RKO (cell line): ENCODE results near the gene RAD9A.

ENCODE experiments used
- DNase-seq: peaks from one replicate; pipeline ENCODE4 v3.0.0-alpha.2; 2016; ENCODE audit warnings: low spot score

RAD9A gene

GRCh38 chr11:67391304-67392182, at the start of gene RAD9A:
RAD9A (plus strand) TSS chr11:67391986; CDS start chr11:67392045, 59 bp downstream.
- DNase-seq = peak; percentile 95

- no peak for DNase-seq
These were observed 47.5 kb upstream of the RAD9A start for GRCh38 chr11:67344264-67344663.

- DNase-seq = no peak
These were observed 46.4 kb upstream of the RAD9A start for GRCh38 chr11:67345247-67345919.

DNA sequence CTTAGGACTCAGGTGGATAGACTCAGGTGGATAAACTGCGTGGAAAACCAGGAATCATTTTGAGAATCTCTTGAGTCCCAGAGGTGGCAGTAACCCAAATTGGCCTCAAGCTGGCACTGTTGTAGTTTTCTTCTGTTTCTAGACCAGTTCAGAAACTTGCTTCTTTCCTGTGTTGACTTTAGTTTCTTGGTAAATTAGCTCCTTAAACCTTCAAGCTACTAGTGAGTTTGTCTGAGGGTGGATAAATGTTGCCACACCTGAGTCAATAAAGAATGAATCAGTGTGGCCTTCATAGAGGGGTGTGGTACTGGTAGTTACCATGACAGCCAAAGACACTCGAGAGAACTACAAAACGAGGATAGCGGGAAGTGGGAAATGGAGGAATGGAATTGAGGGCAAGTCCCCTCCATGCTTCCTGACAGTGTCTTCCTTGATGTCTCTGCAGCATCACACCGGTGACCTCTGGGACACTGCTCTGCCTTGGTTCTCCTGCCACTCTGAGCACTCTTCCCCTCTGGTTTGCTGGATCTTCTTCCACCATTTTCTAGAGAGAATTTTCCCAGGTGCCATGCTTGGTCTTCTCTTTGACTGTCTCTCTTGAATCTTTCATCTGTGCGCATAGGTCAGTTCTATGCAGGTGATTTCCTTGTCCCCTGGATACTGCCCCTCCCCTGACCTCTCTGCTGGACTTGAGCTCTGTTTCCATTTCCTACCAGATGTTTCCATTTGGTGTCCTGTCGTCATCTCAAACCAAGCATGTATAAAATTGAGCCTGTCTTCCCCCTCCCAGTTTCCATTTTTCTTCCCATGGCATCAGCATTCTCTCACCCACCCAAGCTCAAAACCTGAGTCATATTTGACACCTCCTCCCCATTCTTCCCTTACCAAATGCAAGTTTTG, 45.6 kb upstream of the RAD9A start:
- peak; percentile 60 for DNase-seq

GRCh38 chr11:67347964-67348749, 43.6 kb upstream of the RAD9A start:
- DNase-seq = no peak

GRCh38 chr11:67349036-67349435, 42.8 kb upstream of the RAD9A start:
- no peak for DNase-seq

DNA sequence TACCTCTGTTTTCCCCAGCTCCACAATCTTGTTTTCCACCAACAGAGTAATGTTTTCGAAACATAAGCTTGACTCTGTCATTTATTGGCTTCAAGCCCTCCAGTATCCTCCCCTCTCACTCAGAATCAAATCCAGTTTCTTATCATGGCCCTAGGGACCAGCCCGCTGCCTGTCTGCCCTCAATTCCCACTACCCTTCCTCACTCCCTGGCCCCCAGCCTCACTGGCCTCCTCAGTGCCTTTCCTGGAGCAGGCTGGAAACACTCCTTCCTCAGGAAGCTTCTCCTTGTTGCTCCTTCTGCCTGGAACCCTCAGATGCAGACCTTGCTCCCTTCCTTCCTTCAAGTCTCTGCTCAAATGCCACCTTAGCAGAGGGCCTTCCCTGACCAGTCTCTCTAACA, 42.3 kb upstream of the RAD9A start:
- DNase-seq = no peak

GRCh38 chr11:67349928-67350465, 41.8 kb upstream of the RAD9A start:
- DNase-seq = no peak

DNA sequence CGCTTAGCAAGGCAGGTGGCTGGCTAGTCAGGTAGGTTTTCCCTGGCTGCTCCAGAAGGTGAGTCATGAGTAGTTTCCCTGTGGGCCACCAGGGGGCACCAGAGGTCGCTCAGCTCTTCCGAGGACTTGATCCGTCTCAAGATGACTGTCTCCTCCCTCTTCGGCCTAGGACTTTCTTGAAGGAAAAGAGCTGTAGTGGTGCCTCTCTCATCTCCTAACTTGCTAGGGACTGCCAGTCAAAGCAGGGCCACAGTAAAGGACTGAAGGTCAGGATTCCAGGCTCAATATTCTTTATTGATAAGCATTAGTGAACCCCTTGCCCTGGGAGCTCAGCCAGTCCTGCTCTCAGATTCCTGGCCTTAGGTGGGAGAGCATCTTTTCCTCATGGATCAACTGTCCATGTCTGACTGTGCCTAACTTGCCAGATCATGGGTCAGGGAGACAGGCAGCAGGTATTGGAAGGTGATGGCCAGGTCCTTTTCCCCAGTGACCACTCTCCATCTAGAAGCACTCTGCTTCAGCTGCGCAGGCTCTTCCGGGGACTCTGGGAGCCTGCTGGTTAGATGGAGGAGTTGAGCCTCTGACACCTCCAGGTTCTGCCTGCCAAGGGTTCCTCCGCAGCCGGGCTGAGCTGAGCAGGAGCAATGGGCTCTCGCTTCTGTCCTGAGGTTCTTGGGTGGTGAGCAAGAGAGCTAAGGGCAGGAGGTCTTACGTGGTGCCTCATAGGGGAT, 40.3 kb upstream of the RAD9A start:
- DNase-seq = peak; percentile 88

DNA sequence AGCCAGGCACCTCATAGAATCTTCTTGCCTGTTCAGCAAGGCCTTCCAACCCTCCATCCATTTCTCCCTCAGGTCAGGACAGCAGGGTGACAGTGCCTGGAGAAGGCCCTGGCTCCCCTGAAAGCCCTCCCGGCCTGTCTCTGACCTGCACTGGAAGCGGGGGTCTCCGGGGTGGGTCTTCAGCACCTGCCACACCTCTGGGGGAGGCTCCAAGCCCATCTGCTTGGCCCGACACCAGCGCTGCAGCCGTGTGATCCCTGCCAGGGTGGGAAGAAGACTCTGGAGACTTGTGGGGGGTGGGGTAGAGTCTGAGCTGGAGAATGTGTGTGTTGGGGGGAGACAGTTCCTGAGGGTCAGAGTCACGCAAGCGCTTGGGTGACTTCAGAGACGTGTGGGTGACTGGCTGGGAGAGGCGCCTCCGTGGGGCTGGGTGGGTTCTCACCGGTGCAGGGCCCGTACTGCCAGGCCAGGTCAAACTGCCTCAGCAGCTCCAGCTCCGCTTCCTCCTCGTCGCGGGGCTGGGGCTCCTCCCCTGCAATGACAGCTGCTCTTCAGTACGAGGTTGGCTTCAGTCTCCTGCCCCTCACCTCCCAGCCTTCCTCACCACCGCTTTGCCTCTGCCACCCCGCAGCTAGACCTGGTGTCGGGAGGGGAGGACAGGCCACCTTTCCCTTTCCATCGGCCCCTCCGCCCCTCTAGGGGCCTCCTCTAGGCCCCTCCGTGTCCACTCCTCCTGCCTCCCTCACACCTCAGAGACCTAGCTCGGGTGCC, 39.1 kb upstream of the RAD9A start:
- no peak for DNase-seq

GRCh38 chr11:67353317-67354074, 38.3 kb upstream of the RAD9A start, which contains the start of gene POLD4:
POLD4 (minus strand) TSS chr11:67353546; CDS start chr11:67353399, 147 bp downstream.
- DNase-seq = peak; percentile 95

- DNase-seq = peak; percentile 97
These were observed 37.4 kb upstream of the RAD9A start for GRCh38 chr11:67354075-67355022.

GRCh38 chr11:67355023-67355793, 36.6 kb upstream of the RAD9A start:
- DNase-seq = no peak

- no peak for DNase-seq
These were observed 35.9 kb upstream of the RAD9A start for GRCh38 chr11:67355794-67356386.

- no peak for DNase-seq
These were observed 35.4 kb upstream of the RAD9A start for GRCh38 chr11:67356387-67356863.

DNA sequence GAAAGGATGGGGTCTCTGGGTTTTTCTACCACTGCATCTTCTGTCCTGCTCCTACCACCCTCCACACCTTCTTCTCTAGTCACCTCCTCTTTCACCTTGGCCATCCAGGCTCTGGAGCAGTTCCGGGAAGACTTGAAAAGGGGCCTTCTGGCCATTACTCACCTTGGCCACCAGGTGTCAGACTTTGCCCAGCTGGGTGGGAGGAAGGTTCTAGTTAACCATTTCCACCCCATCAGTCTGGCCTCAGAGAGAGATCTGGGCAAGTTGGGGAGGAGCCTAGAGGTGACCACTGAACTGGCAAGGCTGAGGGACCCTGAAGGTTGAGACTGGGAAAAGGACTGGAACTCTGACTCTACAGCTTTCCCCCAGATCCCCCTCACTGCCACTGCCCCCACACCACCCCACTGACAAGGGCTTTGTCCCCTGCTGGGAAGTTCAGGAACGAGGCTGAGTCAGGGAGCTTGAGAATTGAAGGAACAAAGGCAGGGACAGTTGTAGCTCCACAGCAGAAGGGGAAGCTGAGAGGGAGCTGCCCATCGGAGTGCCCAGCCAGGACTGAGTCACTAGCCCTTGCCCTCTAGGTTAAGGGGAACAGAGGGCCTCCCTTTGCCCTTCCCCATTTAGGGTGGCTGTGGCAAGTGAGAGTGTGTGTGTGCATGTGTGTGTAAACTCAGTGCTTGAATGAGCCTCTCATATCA, 34.8 kb upstream of the RAD9A start:
- DNase-seq = peak; percentile 85
